ENCODE data around the gene GPR153.
"Not testable (repeated sequence)": the region's sequence is repeated elsewhere in the genome, so short reads cannot be mapped to it uniquely, and the experiment has no call there.

Gene GPR153

DNA sequence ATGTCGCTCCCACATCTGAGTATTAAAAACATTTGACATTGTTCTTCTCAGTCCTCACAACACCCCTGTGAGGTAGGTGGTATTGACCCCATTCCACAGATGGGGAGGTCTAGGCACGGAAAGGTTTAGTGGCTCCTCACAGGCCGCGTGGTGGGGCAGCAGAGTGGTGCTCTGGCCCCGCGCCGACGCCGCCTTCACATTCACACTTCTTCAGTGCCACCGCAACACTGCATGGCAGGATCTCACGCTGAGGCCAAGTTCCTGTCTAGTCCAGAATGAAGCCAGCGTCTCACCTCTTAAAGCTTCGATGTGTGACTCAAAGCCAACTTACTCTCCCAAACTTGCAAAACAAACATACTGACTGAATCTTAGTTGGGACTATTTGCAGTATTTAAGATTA, 37.3 kb downstream of the GPR153 start:
- DNase-seq (ENCODE audit: low read depth), result no peak
- no peak overlapping the region for H3K4me3 ChIP-seq (ENCODE audit: low read length)
- TF ChIP-seq, protein P1, sequence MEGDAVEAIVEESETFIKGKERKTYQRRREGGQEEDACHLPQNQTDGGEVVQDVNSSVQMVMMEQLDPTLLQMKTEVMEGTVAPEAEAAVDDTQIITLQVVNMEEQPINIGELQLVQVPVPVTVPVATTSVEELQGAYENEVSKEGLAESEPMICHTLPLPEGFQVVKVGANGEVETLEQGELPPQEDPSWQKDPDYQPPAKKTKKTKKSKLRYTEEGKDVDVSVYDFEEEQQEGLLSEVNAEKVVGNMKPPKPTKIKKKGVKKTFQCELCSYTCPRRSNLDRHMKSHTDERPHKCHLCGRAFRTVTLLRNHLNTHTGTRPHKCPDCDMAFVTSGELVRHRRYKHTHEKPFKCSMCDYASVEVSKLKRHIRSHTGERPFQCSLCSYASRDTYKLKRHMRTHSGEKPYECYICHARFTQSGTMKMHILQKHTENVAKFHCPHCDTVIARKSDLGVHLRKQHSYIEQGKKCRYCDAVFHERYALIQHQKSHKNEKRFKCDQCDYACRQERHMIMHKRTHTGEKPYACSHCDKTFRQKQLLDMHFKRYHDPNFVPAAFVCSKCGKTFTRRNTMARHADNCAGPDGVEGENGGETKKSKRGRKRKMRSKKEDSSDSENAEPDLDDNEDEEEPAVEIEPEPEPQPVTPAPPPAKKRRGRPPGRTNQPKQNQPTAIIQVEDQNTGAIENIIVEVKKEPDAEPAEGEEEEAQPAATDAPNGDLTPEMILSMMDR (conservative IDR thresholded peaks at IDR 0.05; ENCODE audit: low read depth, low read length), result no peak

DNA sequence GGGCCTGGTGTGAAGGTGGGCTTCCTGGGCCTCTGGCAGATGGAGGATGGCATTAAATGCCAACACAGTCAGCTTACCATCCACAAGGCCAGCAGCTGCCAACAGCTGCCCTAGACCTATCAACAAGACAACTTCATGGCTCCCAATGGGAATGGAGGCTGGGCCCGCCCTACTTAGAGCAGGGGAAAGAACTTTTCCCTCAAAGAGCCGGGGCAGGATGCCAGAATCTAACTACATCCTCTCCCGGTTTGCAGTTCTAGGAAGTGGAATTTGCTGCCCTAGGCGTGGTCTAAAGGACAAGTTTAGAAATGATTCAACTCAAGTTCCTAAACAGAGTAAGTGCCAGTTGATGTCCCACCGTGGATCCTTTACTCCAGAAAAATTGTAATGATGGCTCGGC, 38.3 kb downstream of the GPR153 start:
- DNase-seq (ENCODE audit: low read depth), result no peak
- no peak overlapping the region for H3K4me3 ChIP-seq (ENCODE audit: low read length)
- TF ChIP-seq, protein P1 (conservative IDR thresholded peaks at IDR 0.05; ENCODE audit: low read depth, low read length), result no peak

DNA sequence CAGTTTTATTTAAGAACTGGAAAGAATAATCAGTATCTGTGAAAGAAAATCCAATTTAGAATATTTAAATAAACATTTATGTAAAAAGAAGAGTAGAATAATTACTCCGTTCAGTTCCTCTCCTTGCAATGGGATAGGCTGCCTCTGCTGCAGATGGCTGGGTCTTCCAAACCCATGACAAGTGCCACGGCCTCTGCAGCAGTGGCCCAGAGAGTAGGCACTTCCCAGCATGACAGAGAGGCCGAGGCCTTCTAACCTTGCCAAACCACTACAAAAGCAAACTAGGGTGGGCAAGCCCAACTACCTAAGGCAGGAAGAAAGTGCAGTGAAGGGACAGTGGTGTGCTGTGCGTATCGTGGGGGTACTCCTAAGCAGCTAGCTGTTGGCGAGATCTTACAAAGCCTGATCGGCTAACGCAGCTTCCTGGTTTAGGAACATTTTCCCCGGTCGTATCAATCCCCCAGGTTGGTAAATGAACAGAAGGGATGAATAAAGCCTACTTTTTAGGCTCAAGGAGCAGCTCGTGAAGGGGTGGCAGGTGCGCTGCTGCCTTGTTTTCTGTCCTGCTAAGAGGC, 39.6 kb downstream of the GPR153 start:
- TF ChIP-seq, protein P1 (conservative IDR thresholded peaks at IDR 0.05; ENCODE audit: low read depth, low read length), result no peak
- no peak for DNase-seq (ENCODE audit: low read depth)
- no peak overlapping the region for H3K4me3 ChIP-seq (ENCODE audit: low read length)

DNA sequence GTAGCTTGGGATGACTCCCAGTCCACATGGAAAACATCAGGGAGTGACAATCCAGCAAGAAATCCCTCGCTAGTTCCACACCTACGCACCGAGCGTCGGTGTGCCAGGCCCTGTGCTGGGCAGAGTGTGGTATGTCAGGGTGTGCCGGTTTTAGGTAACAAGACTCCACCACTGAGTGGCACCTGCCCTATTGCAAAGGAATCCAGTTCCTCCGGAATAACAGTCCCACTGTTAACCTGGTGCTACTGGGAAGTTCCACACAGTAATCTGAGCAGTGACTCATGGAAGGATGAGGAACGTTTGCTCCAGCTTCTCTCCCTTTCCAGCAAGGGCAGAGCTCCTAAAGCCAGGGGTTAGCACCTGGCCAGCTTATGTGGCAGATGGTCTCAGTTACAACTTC, 40.7 kb downstream of the GPR153 start:
- no peak overlapping the region for H3K4me3 ChIP-seq (ENCODE audit: low read length)
- TF ChIP-seq, protein P1 (conservative IDR thresholded peaks at IDR 0.05; ENCODE audit: low read depth, low read length), result no peak
- no peak for DNase-seq (ENCODE audit: low read depth)

DNA sequence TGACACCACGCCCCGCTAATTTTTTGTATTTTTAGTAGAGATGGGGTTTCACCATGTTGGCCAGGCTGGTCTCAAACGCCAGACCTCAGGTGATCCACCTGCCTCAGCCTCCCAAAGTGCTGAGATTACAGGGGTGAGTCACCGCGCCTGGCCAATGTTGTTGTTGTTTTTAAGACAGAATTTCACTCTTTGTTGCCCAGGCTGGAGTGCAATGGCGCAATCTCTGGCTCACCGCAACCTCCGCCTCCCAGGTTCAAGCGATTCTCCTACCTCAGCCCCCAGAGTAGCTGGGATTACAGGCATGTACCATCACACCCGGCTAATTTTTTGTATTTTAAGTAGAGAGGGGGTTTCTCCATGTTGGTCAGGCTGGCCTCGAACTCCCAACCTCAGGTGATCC, 41.3 kb downstream of the GPR153 start:
- H3K4me3 ChIP-seq (ENCODE audit: low read length); DNase-seq (ENCODE audit: low read depth): not testable (repeated sequence)

DNA sequence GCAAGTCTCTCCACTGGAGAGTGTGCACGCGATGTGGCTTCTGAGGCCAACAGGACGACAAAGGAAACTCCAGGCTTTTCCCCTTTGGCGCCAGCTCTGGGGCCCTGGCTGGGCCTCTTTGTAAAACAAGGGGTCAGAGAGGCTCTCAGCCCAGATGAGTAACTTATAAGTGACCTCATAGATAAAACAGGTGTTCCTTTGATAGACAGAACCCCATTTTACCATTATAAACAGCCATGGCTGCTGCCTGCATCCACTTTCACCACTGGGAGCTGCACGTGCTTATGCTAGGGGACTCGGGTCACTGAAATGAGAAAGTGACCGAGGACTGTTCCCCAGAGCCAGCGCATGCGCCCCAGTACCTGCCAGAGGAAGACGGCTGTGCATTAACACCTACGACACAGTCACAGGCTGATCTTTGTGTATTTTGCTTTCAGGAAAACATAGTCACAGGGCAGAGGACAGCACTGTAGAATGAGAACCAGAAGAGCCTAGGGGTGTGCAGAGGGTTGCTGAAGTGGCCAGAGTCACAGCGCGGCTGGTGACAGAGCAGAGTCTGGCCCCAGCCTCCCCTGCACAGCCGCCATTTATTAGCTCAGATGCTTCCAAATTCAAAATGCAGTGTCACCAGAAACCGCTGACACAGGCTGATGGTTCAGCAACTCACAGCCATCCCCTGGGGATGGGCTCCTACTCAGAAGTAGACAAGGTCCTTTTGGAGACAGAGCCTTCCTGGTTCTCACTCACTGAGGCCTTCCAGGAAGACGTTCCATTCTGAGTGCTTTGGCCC, 42.3 kb downstream of the GPR153 start:
- TF ChIP-seq, protein P1 (conservative IDR thresholded peaks at IDR 0.05; ENCODE audit: low read depth, low read length), result no peak
- H3K4me3 ChIP-seq (ENCODE audit: low read length), result no peak overlapping the region
- DNase-seq (ENCODE audit: low read depth), result no peak

DNA sequence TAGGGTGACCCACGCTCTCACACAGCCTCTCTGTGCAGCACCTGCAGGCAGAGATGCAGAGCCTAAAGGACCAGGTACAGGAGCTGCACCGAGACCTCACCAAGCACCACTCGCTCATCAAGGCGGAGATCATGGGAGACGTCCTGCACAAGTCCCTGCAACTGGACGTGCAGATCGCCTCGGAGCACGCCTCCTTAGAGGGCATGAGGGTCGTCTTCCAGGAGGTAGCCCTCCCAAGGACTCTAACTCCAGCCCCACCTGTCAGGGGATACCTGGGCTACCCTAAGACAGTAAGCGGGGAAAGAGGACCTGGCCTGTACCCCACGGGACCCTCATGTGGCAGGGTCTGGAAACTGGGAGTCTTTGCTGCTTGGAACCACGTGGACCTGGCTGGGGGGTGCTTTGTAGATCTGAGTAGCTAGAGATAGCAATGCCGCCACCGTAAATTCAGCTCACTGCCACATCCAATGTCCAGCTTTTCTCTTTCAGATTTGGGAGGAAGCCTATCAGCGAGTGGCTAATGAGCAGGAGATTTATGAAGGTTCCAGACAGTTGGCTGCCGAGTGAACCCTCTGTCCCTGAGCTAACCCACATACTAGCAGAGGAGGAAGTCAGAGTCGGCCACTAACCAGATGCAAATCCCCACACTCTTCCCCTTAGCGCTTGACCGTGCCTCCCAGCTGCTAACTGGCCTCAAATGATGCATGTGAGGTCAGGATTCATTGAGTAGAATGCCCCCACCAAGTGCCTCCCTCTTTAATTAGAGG, 48.5 kb downstream of the GPR153 start:
- no peak for DNase-seq (ENCODE audit: low read depth)
- TF ChIP-seq, protein P1 (conservative IDR thresholded peaks at IDR 0.05; ENCODE audit: low read depth, low read length), result no peak
- no peak overlapping the region for H3K4me3 ChIP-seq (ENCODE audit: low read length)

Measured in retinal pigment epithelial cell (primary cell).